Nasal cavity respiratory epithelium epithelial cell of viscerocranial mucosa (primary cell): ENCODE measurements around the gene CETP. TPM values are rescaled to one million over a fixed set of nuclear protein-coding genes. Genes with fewer than 3 reads are reported as not detected.

Source experiments
- total RNA-seq: library from RNA; depleted of rRNA; stranded (reverse); fragments of >200 nt; gene quantifications from 2 replicates; pipeline ENCODE4 v1.2.3, GENCODE V29; 2014

The CETP gene
- not detected in 2 replicates for total RNA-seq

GRCh38 chr16:56961851-56962281 is at the start of gene CETP:
Gene CETP (plus strand): TSS chr16:56961950. CDS start chr16:56961980, 30 bp downstream.

GRCh38 chr16:56931892-56932720 is 29.6 kb upstream of the CETP start, which contains the start of gene HERPUD1:
Gene HERPUD1 (plus strand): TSS chr16:56932142. CDS start chr16:56932245, 103 bp downstream.

GRCh38 chr16:56988948-56989945 is 27.5 kb downstream of the CETP start, which contains the start of gene NLRC5:
Gene NLRC5 (plus strand): TSS chr16:56989557. CDS start chr16:57020713, 31,156 bp downstream.

Other genes starting within 250 kb of the CETP start
- 55.5 and 57.1 TPM in 2 replicates for gene NUP93, start 231.8 kb upstream of the CETP start, total RNA-seq
- not detected in 2 replicates for gene SLC12A3, start 96.7 kb upstream of the CETP start, total RNA-seq
- 162 and 185 TPM in 2 replicates for gene HERPUD1, start 29.8 kb upstream of the CETP start, total RNA-seq
- 2.4 and 9.4 TPM in 2 replicates for gene NLRC5, start 27.6 kb downstream of the CETP start, total RNA-seq
- 3.8 and 18.9 TPM in 2 replicates for gene CPNE2, start 130.6 kb downstream of the CETP start, total RNA-seq
- 74.5 and 75.3 TPM in 2 replicates for gene PSME3IP1, start 224.1 kb downstream of the CETP start, total RNA-seq
- 47.2 and 48.8 TPM in 2 replicates for gene RSPRY1, start 224.4 kb downstream of the CETP start, total RNA-seq